Keratinocyte (primary cell): Measurements from ENCODE around the gene HIP1R. TPM values are rescaled to one million over a fixed set of nuclear protein-coding genes. Genes with fewer than 3 reads are reported as not detected.

ENCODE experiments used
- DNase-seq: peaks from one replicate; pipeline ENCODE4 v3.0.0-alpha.2; 2011; ENCODE audit warnings: low read depth, missing footprints, low spot score
- FAIRE-seq: peaks from 2 replicates; lab custom pipeline; 2011; peaks lifted over from hg19 to GRCh38; lab: Jason Lieb, UNC
- H2AFZ ChIP-seq: 2 replicates; pipeline ENCODE4 v1.6.0; 2012; ENCODE audit warnings: low read length, control low read depth, inconsistent platforms; ENCODE audit not compliant: control insufficient read depth
- H3K27ac ChIP-seq: 2 replicates; pipeline ENCODE4 v1.5.1; 2011; ENCODE audit warnings: low read length; ENCODE audit not compliant: control insufficient read depth, insufficient read depth
- H3K27me3 ChIP-seq: 3 replicates; pipeline ENCODE4 v1.6.0; 2011; ENCODE audit warnings: low read length; ENCODE audit not compliant: control insufficient read depth, insufficient read depth; ENCODE audit errors: extremely low read depth
- H3K36me3 ChIP-seq, 2 experiments: 2 replicates in 1 of 2; 3 replicates in 1 of 2; pipeline ENCODE4 v1.5.1; 2011; ENCODE audit warnings: low read length in 2 of 2, mild to moderate bottlenecking in 1 of 2; ENCODE audit not compliant: control insufficient read depth in 2 of 2, insufficient read depth in 2 of 2; ENCODE audit errors: extremely low read depth in 1 of 2
- H3K4me1 ChIP-seq: 3 replicates; pipeline ENCODE4 v1.5.1; 2011; ENCODE audit warnings: low read length; ENCODE audit not compliant: control insufficient read depth, insufficient read depth; ENCODE audit errors: extremely low read depth
- H3K4me2 ChIP-seq: 3 replicates; pipeline ENCODE4 v1.6.0; 2011; ENCODE audit warnings: low read depth, low read length; ENCODE audit not compliant: control insufficient read depth, insufficient read depth; ENCODE audit errors: extremely low read depth
- H3K4me3 ChIP-seq, 3 experiments: fragments of 200-600 bp in 1 of 3; sonication (generic) in 1 of 3; 2 replicates in 2 of 3; 3 replicates in 1 of 3; pipeline ENCODE4 v1.5.1; 2011 to 2016; ENCODE audit warnings: low read length in 3 of 3, mild to moderate bottlenecking in 3 of 3, control low read depth in 2 of 3, inconsistent platforms in 1 of 3, low read depth in 1 of 3, mixed read lengths in 1 of 3, mixed run types in 1 of 3, moderate library complexity in 1 of 3; ENCODE audit not compliant: control insufficient read depth in 2 of 3, insufficient read depth in 2 of 3; ENCODE audit errors: extremely low read depth in 1 of 3
- H3K79me2 ChIP-seq: 2 replicates; pipeline ENCODE4 v1.6.0; 2012; ENCODE audit warnings: low read length; ENCODE audit not compliant: control insufficient read depth, insufficient read depth
- H3K9ac ChIP-seq: 3 replicates; pipeline ENCODE4 v1.6.0; 2011; ENCODE audit warnings: low read length; ENCODE audit not compliant: control insufficient read depth, insufficient read depth; ENCODE audit errors: extremely low read depth
- H3K9me1 ChIP-seq: 3 replicates; pipeline ENCODE4 v1.6.0; 2011; ENCODE audit warnings: low read length; ENCODE audit not compliant: control insufficient read depth, insufficient read depth; ENCODE audit errors: extremely low read depth
- H3K9me3 ChIP-seq: 2 replicates; pipeline ENCODE4 v1.5.1; 2012; ENCODE audit warnings: low read depth, low read length; ENCODE audit not compliant: control insufficient read depth
- H4K20me1 ChIP-seq: 3 replicates; pipeline ENCODE4 v1.6.0; 2011; ENCODE audit warnings: low read length; ENCODE audit not compliant: control insufficient read depth, insufficient read depth; ENCODE audit errors: extremely low read depth
- CTCF ChIP-seq, 3 experiments: IDR thresholded peaks in 1 of 3; conservative IDR thresholded peaks in 1 of 3; optimal IDR thresholded peaks in 1 of 3; 2 replicates in 2 of 3; 3 replicates in 1 of 3; pipeline versions ENCODE3 to v1.5.1; 2011; ENCODE audit warnings: low read length in 3 of 3, mild to moderate bottlenecking in 3 of 3, moderate library complexity in 2 of 3, control low read depth in 1 of 3, inconsistent platforms in 1 of 3; ENCODE audit not compliant: insufficient read depth in 2 of 3; ENCODE audit errors: extremely low read depth in 1 of 3
- EZH2 ChIP-seq: IDR thresholded peaks from one replicate; pipeline ENCODE4 v1.6.1; 2012; ENCODE audit warnings: inconsistent platforms, mild to moderate bottlenecking, low read length, moderate library complexity
- dilution Hi-C: fragments of 300-500 bp; cut with MboI; formaldehyde crosslinking; loops from one replicate; pipeline ENCODE4 v1.7.0; 2020; ENCODE audit warnings: low sequenced_read_pairs; ENCODE audit not compliant: extremely low pct_ligation_motif_present
- polyA plus RNA-seq, 5 experiments: library from polyadenylated mRNA; depleted of rRNA in 3 of 5; stranded (reverse) in 3 of 5; stranded (forward) in 1 of 5; unstranded in 1 of 5; fragments of >200 nt; gene quantifications; 1 replicate in 1 of 5; 2 replicates in 3 of 5; 3 replicates in 1 of 5; pipeline versions ENCODE4 v1.2.1 to v1.2.3, GENCODE V29; 2011 to 2012; ENCODE audit warnings: missing spikeins in 2 of 5, low read depth in 1 of 5, low replicate concordance in 1 of 5

HIP1R gene
- polyA plus RNA-seq, 1 donor (not counting 4 experiments of a cell fraction or from before 2014, with no cell fraction given), result 23.0 TPM

GRCh38 chr12:122843455-122843854 lies 8.2 kb downstream of the HIP1R start:
- Histone ChIP-seq H4K20me1 (no peaks in the 10 kb centered on the region), H3K9me3 (no peaks in the 10 kb centered on the region), H3K79me2 (peaks cover 86% of the 10 kb centered on the region), H3K36me3 (peaks cover 5 to 10% of the 10 kb centered on the region in 2 experiments), H3K9ac (no peak overlapping the region), H3K27me3 (no peaks in the 10 kb centered on the region), H2AFZ (no peak overlapping the region), H3K9me1 (peaks cover 3% of the 10 kb centered on the region), H3K4me2 (no peak overlapping the region), H3K27ac (no peak overlapping the region), H3K4me3 (no peak overlapping the region), H3K4me1 (peaks cover 50% of the 10 kb centered on the region)
- no peak for TF ChIP-seq CTCF (optimal IDR thresholded peaks at IDR 0.05 in 1 of 3, IDR thresholded peaks at IDR 0.05 in 1 of 3, conservative IDR thresholded peaks at IDR 0.05 in 1 of 3; ENCODE audit: extremely low read depth in 1 of 3, insufficient read depth in 2 of 3, low read length in 3 of 3)
- TF ChIP-seq EZH2, result no peak
- no peak for DNase-seq
- no peak for FAIRE-seq
- dilution Hi-C loops, result no loop called here

GRCh38 chr12:122844366-122844971 lies 9.2 kb downstream of the HIP1R start:
- no peak overlapping the region for H3K4me3 ChIP-seq
- FAIRE-seq (no peak), DNase-seq (no peak)
- no peak for TF ChIP-seq CTCF (optimal IDR thresholded peaks at IDR 0.05 in 1 of 3, IDR thresholded peaks at IDR 0.05 in 1 of 3, conservative IDR thresholded peaks at IDR 0.05 in 1 of 3; ENCODE audit: extremely low read depth in 1 of 3, insufficient read depth in 2 of 3, low read length in 3 of 3)
- TF ChIP-seq EZH2, result no peak
- H3K79me2 ChIP-seq, result peaks cover 77% of the 10 kb centered on the region
- no peak overlapping the region for H3K27ac ChIP-seq
- H3K36me3 ChIP-seq, result peaks cover 3 to 4% of the 10 kb centered on the region in 2 experiments
- dilution Hi-C loops, result no loop called here
- H3K4me2 ChIP-seq, result no peak overlapping the region
- no peak overlapping the region for H2AFZ ChIP-seq
- peaks cover 3% of the 10 kb centered on the region for H3K9me1 ChIP-seq
- no peaks in the 10 kb centered on the region for H4K20me1 ChIP-seq
- peaks cover 48% of the 10 kb centered on the region for H3K4me1 ChIP-seq
- H3K9ac ChIP-seq, result no peak overlapping the region
- H3K27me3 ChIP-seq, result no peaks in the 10 kb centered on the region
- no peaks in the 10 kb centered on the region for H3K9me3 ChIP-seq
